T-helper 2 cell (primary cell): ENCODE measurements around the gene TEDDM1.
"Not testable (repeated sequence)": the region's sequence is repeated elsewhere in the genome, so short reads cannot be mapped to it uniquely, and the experiment has no call there.

Source experiments
- DNase-seq, 5 experiments: peaks; one replicate each; pipeline versions ENCODE4 v3.0.0 to v3.0.0-alpha.2; 2012 to 2022

Gene TEDDM1

GRCh38 chr1:182379781-182380180 lies 20.7 kb downstream of the TEDDM1 start:
- not testable (repeated sequence) for DNase-seq

GRCh38 chr1:182376936-182377574 lies 23.4 kb downstream of the TEDDM1 start:
- DNase-seq = no peak

- DNase-seq = peak in 1 of 5 experiments; percentile 3
These were observed 26.2 kb downstream of the TEDDM1 start for GRCh38 chr1:182374101-182374834.

GRCh38 chr1:182370532-182370931 lies 29.9 kb downstream of the TEDDM1 start:
- DNase-seq = no peak

- no peak for DNase-seq
These were observed 31.6 kb downstream of the TEDDM1 start for GRCh38 chr1:182368903-182369302.

- DNase-seq = no peak
These were observed 32.1 kb downstream of the TEDDM1 start for GRCh38 chr1:182368358-182368757.

GRCh38 chr1:182367926-182368325 lies 32.5 kb downstream of the TEDDM1 start:
- DNase-seq = no peak

GRCh38 chr1:182366596-182366995 lies 33.9 kb downstream of the TEDDM1 start:
- no peak for DNase-seq

- DNase-seq = no peak
These were observed 40.8 kb downstream of the TEDDM1 start for GRCh38 chr1:182359645-182360044.

GRCh38 chr1:182357913-182358312 lies 42.6 kb downstream of the TEDDM1 start:
- DNase-seq = no peak

- DNase-seq = no peak
These were observed 43.3 kb downstream of the TEDDM1 start for GRCh38 chr1:182357171-182357570.

- DNase-seq = no peak
These were observed 44.8 kb downstream of the TEDDM1 start for GRCh38 chr1:182355723-182356098.

GRCh38 chr1:182351790-182352364 lies 48.6 kb downstream of the TEDDM1 start:
- no peak for DNase-seq

GRCh38 chr1:182350839-182351238 lies 49.6 kb downstream of the TEDDM1 start:
- no peak for DNase-seq

GRCh38 chr1:182348961-182349747 lies 51.3 kb downstream of the TEDDM1 start:
- DNase-seq = no peak
